Stimulated activated naive CD4-positive, alpha-beta T cell (primary cell): ENCODE results near the gene CCDC178.

Experiments used
- DNase-seq, 6 experiments: peaks; one replicate each; lab custom pipeline; 2025; lab: John Stamatoyannopoulos, UW

The CCDC178 gene

GRCh38 chr18:32911660-32912284, 528.7 kb downstream of the CCDC178 start:
- DNase-seq: no peak

- no peak for DNase-seq
Observed at GRCh38 chr18:32910694-32911296, 529.7 kb downstream of the CCDC178 start.

GRCh38 chr18:32909798-32910561, 530.5 kb downstream of the CCDC178 start:
- DNase-seq: no peak

GRCh38 chr18:32908424-32908805, 532.1 kb downstream of the CCDC178 start:
- DNase-seq: no peak

GRCh38 chr18:32907648-32908423, 532.7 kb downstream of the CCDC178 start:
- DNase-seq: no peak

GRCh38 chr18:32907311-32907585, 533.3 kb downstream of the CCDC178 start:
- no peak for DNase-seq

GRCh38 chr18:32906506-32907310, 533.8 kb downstream of the CCDC178 start:
- no peak for DNase-seq

GRCh38 chr18:32905651-32906050, 534.9 kb downstream of the CCDC178 start:
- DNase-seq: no peak

- no peak for DNase-seq
Observed at GRCh38 chr18:32902568-32903330, 537.8 kb downstream of the CCDC178 start.

- DNase-seq: no peak
Observed at GRCh38 chr18:32899819-32900218, 540.7 kb downstream of the CCDC178 start.

GRCh38 chr18:32896776-32897547, 543.6 kb downstream of the CCDC178 start:
- DNase-seq: no peak

- no peak for DNase-seq
Observed at GRCh38 chr18:32893915-32894314, 546.6 kb downstream of the CCDC178 start.

- no peak for DNase-seq
Observed at GRCh38 chr18:32891797-32892196, 548.7 kb downstream of the CCDC178 start.

- DNase-seq: no peak
Observed at GRCh38 chr18:32891130-32891529, 549.4 kb downstream of the CCDC178 start.

- no peak for DNase-seq
Observed at GRCh38 chr18:32889615-32890593, 550.6 kb downstream of the CCDC178 start.

GRCh38 chr18:32888306-32888705, 552.2 kb downstream of the CCDC178 start:
- DNase-seq: no peak
